HG03095 (cell line): Measurements from ENCODE around the gene TWF2.

Experiments used
- ATAC-seq: cut with Tn5 transposase; IDR thresholded peaks from one replicate; pipeline ENCODE4 v1.9.1; 2021; ENCODE audit warnings: moderate library complexity; ENCODE audit not compliant: unreplicated experiment

TWF2 gene

GRCh38 chr3:52223449-52224408 lies 15.2 kb downstream of the TWF2 start:
- ATAC-seq, result no peak

DNA sequence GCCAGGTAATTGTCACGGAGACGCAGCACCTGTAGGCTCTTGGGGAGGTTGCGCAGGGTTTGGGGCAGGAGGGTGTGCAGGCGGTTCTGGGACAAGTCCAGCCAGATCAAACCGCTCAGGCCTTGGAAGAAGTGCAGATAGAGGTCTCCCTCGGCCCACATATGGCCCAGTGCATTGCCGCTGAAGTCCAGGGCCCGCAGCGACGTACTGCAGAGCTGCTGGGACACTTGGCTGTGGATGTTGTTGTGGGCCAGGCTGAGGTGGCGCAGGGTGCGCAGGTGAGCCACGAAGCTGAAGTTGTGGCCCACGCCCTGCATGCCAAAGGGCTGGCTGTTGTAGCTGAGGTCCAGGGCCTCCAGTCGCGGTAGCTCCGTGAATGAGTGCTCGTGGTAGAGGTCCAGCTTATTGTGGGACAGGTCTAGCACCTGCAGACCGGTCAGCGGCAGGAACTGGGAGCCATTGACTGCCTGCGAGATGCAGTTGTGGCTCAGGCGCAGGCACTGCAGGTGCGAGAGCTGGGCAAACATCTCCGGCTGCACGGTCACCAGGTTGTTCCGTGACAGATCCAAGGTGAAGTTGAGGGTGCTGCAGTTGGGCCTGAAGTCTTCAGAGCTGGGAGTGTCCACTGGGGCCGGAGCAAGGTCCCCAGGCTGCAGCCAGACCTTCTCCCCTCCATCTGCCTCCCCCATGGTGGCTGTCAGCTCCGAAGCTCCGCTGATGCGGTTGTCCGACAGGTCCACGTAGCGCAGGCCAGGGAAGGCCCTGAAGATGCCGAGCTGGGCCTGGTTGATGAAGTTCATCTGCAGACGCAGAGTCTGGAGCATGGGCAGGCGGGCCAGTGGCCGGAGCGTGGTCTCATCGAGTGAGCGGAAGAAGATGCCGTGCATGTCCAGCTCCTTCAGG lies 16.4 kb downstream of the TWF2 start:
- ATAC-seq, result no peak

GRCh38 chr3:52221563-52222318 lies 17.2 kb downstream of the TWF2 start:
- no peak for ATAC-seq

- no peak for ATAC-seq
These were observed 17.8 kb downstream of the TWF2 start for GRCh38 chr3:52221141-52221562.

DNA sequence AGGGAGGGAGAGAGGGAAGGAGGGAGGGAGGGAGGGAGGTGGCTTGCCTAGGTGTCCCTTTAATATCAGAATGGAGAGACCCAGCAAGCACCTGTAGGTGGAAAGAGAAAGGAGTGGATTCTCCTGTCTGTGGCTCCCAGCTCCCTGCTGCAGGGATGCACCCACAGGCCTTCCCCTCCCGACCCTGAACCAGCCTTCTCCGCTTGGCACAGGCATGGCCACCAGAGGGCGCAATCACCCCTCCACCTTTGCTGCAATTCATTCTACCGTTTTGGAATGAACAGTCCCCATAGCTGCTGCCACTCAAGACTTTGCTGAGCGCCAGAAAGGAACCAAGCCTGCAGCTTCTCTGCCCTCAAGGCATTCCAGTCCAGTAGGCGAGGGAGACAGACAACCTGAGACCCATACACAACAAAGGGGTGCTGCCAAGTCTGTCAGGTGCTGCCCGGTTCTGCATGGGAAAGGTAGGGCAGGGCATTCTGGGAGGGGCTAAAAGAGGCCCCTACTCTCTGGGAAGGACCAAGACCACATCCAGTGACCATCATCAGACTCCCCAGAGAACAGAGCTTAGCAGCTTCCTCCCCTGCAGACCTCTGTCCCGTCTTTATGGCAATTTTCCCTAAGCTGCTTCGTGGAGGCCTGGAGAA lies 18.5 kb downstream of the TWF2 start:
- peak; percentile 50 for ATAC-seq

DNA sequence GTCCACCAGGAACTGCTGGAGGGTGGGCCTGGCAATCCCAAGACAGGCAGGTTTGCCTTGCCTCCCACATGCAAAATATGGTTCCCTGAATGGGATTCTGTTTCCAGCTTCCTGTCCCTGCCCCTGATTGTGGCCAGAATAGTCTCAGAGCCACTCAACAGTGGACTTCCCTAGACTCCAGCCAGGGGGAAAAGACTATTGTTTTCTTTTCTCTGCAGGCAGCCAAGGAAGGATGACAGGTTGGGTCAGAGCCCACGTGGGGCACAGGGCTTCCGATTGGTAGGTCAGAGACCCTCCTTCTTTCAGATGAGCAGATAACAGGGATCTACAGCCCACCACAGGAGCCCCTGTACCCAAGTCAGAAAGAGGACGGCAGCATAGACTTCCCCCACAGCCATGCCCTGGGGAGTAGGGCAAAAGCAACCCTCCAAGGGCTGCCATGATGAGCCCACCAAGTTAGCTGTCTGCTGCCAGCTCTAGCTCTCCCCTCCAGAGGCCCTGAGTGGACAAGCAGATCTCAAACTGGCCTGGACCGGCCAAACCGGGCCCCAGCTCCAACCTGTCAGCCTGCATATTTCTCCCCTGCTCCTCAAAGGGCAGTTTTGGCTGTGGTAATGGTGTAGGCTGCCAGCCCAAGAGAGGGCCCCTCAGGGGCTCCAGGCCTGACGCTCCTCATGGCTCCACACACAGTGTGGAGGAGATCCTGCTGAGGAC lies 19.9 kb downstream of the TWF2 start:
- no peak for ATAC-seq

- ATAC-seq, result no peak
These were observed 20.5 kb downstream of the TWF2 start for GRCh38 chr3:52218454-52218853.

DNA sequence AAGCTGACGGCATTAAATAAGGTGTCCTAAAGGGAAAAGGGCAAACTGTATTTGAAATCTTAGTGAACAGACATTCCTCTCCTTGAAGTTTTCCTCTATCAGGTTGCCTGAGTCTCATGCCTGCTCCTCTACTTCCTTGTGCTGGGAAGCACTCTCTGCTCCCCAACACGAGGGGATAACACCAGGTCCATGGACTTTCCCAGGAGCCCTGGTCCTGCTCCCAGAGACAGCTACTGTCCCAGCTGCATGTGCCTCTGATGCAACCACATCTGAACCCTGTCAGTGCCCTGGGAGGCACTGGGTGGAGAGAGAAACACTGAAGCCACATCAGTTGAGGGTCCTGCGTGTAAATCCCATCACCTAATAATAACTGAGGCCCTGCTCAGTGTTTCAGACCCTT lies 20.9 kb downstream of the TWF2 start:
- no peak for ATAC-seq

DNA sequence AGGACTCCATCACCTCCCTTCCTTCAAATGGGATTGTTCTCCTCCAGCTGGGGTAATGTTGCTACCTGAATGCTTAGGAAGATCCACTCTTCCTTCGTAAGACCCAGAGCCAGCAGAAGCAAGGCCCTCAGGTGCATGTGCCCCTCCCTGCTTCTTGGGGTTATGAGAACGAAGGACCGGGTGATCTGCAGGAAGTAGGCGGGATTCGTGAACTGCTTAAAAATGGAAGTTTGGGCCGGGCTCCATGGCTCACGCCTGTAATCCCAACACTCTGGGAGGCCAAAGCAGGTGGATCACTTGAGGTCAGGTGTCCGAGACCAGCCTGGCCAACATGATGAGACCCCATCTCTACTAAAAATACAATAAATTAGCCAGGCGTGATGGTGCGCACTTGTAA lies 21.6 kb downstream of the TWF2 start:
- no peak for ATAC-seq

DNA sequence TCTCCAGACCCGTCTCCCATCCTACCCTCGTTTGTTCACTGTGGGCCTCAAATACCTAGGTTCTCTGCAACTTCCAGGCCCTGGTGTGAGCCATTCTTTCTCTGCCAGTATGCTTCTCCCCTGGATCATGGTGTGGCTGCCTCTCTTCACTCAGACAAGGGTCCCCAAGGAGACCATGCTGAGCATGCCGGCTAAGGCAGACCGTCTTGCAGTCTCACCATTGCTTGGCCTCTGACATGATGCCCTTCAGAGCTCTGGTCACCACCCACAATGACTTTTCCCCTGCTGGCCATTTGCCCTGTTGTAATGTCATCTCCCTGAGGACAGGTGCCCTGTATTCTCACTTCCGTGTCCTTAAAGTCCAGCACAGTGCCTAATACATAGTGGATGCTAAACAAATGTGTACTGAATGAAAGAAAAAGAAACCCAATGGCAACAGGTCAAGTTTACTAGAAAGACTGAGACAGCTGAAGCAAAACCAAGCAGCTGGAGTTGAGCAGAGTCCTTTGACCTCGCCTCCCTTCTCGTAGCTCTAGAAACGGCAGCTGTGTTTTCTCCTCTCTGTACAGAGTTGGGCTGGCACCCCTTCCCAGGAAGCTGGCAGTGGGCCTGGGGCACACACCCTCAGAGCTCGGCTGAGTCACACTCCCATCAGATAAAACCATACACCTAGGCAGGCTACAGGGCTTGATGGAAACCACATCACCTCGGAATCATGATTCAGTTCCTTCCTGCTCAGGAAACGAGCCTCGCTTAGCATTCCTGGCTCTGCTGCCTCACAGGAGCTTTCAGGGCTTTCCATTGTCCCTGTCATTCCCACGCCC lies 22.2 kb downstream of the TWF2 start:
- ATAC-seq, result no peak

GRCh38 chr3:52215351-52215750 lies 23.6 kb downstream of the TWF2 start:
- no peak for ATAC-seq

DNA sequence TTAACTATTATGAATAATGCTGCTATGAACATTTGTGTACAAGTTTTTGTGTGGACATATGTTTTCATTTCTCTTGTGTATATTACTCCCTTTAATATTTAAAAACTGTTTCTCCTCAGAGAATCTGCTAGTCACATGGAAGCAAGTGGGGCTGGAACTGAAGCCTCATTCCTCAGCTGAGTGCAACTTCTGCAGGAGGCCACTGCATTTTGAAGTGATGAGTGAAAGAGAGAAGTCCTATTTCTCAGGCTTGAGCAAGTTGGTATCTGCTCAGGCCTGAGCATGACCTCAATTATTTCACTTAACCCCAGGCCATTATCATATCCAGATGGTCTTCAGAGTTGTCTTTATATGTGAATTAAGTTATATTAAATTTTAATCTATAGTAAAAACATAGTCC lies 25.1 kb downstream of the TWF2 start:
- no peak for ATAC-seq

DNA sequence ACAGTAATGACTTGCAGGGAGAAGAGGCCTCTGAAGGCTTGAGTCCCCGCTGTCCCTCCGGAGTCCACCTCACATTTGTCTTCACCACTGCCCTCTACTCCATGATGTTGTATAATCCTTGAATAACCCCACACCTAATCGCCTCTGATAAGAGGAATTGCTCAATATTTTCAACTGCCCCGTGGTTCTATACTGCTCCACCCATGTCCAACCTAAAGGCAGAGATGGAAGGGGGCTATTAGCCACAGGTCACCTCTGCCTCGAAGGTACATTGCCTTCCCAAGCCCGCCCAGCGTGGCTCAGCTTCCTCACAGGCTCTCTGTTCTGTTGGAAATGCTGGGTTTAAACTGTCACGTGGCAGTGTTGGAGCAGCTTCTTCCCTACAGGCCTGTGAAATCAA lies 26.0 kb downstream of the TWF2 start:
- ATAC-seq, result no peak

- no peak for ATAC-seq
These were observed 27.6 kb downstream of the TWF2 start for GRCh38 chr3:52211268-52211891.

- no peak for ATAC-seq
These were observed 28.4 kb downstream of the TWF2 start for GRCh38 chr3:52210550-52211046.

DNA sequence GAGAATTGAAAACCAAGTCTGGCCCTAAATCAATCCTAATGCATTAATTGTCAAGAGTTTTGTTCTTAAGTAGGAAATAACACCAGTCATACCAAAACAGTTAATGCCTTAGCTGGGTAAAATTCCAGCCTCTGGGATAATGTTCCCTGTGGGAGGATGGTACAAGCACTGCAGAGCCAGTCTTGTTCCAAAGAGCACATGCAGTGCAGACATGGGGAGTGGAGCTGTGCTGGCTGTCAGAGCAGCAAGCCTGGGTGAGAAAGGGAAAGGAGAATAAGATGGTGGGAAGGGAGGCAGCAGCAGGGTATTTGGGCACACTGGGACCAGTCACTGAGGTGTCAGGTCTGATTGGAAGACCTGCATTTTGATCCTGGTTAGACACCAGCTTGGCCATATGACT lies 28.9 kb downstream of the TWF2 start:
- ATAC-seq, result no peak

- ATAC-seq, result no peak
These were observed 30.4 kb downstream of the TWF2 start for GRCh38 chr3:52208556-52208955.

GRCh38 chr3:52205727-52206372 lies 33.1 kb downstream of the TWF2 start:
- ATAC-seq, result no peak
